C1 segment of cervical spinal cord (tissue), 14 donors: Measurements from ENCODE around the gene AGBL4.
A peak's percentile ranks its signal among the peaks of the same experiment; 100 is the strongest.

Experiments used
- DNase-seq, 14 donors: peaks; one replicate each; lab custom pipeline; 2025; lab: John Stamatoyannopoulos, UW

AGBL4 gene

DNA sequence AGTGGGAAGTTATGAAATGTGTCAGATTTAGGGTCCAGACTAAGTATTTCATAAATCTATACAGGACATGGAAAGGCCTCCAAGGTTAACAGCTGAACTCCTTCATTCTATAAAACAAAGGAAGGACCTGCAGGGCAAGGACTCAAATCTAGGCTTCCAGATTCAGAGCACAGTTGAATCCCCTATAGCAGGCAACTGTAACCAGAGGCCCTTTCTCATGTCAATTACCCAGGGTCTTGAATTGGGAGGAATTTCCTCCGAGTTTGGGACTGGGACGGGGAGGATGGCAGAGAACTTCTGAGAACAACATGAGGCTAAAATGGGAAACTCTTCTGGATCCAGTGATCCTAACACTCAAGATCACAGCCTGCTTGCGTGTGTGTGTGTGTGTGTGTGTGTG is 1134.1 kb downstream of the AGBL4 start:
- DNase-seq, result no peak

- DNase-seq, result no peak
Measured at GRCh38 chr1:48889082-48889481, 1134.7 kb downstream of the AGBL4 start.

DNA sequence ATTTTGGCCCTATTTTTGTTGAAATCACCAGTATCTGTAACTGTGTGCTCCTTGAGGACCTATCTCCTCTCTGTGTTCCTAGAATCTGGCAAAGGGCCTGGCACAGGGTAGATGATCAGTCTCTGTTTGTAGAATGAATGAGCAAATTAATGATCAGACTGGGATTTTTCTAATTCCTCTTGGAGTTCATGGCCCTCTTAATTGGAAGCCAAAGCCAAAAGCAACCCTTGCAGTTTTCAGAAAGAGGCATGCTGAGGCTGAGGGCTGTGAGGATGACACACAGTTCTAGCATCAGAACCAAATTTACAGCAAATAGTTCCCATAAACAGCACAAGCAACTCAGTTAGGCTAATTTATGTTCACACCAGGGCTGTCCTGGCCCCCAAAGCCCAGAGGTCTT is 1136.0 kb downstream of the AGBL4 start:
- DNase-seq, result no peak

- DNase-seq, result no peak
Measured at GRCh38 chr1:48882020-48882419, 1141.7 kb downstream of the AGBL4 start.

GRCh38 chr1:48878191-48878940 is 1145.4 kb downstream of the AGBL4 start:
- DNase-seq, result no peak

- no peak for DNase-seq
Measured at GRCh38 chr1:48876330-48876785, 1147.4 kb downstream of the AGBL4 start.

DNA sequence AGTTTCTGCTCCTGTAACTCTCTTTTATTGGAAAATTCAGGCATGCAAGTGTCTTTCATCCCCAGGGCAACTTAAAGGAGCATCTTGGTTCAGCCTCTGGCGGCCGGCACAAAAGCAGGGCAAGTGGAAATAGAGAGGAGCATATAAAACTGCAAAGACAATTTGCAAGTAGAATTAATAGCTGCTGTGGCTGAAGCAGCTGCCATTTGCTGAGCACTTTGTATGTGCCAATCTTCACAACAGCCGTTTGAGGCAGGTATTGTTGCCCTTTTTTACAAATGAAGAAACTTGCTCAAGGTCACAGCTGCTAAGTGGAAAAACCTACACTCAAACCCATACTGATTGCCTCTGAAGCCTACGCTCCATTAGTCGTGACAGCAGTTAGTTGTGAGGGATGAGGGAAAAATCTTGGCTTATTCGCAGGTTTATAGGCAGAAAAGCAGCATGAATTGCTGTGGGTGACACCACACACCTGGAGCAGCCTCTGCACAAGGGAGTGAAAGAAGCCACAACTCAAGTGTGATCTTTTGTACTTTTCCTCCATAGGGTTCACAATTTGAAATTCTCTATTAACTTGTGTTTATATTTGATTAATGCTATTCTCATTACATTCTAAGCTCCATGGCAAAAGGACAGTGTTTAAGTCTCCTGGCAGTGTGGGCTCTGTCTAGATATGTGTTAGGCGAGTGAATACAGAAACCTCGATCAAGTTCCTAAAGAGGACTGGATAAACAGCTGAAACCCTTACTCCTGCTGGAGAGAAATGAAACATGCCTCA is 1148.0 kb downstream of the AGBL4 start:
- DNase-seq, result no peak

- no peak for DNase-seq
Measured at GRCh38 chr1:48873944-48874343, 1149.8 kb downstream of the AGBL4 start.

- no peak for DNase-seq
Measured at GRCh38 chr1:48870596-48870995, 1153.2 kb downstream of the AGBL4 start.

- DNase-seq, result peak in 1 of 14 donors; percentile 1
Measured at GRCh38 chr1:48869116-48869893, 1154.4 kb downstream of the AGBL4 start.

DNA sequence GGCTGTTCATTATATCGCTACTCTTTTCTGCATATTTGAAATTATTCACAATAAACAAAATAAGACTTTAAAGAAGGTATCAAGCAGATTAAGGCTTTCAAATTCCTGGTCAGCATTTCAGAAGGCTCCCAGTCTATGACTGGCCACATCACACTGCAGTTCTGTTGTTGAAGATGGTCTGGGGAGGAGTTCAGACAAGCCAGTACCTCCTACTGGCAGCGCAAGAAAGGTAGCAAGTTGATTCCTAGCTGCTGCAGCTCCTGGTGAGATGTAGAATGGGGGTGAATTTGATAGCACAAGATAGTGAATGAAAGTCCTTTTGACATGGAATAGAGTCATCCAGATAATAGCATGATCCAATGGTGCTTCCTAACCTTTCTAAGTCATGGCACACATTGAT is 1158.8 kb downstream of the AGBL4 start:
- DNase-seq, result no peak

- DNase-seq, result no peak
Measured at GRCh38 chr1:48859456-48859855, 1164.3 kb downstream of the AGBL4 start.

GRCh38 chr1:48858200-48858920 is 1165.4 kb downstream of the AGBL4 start:
- DNase-seq, result no peak

GRCh38 chr1:48853006-48853405 is 1170.7 kb downstream of the AGBL4 start:
- DNase-seq, result no peak

- no peak for DNase-seq
Measured at GRCh38 chr1:48851638-48852037, 1172.1 kb downstream of the AGBL4 start.

DNA sequence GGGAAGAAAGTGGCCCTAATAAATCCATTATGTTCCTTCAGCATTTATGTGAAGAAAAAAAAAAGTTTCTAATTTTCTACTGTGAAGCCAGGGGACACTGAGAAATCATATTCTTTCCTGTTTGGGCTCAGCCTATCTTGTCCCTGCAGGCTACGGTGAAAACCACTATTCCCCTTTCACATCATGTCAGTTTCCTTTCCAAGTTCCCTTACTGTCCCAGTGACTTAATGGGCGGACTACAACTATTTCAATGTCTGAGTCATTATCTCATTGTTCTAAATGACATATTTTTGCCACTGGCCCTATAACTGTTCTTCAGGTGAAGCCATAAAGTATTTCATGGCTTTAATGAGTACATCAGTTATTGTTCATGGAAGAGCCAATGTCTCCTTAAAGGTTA is 1175.7 kb downstream of the AGBL4 start:
- DNase-seq, result no peak

DNA sequence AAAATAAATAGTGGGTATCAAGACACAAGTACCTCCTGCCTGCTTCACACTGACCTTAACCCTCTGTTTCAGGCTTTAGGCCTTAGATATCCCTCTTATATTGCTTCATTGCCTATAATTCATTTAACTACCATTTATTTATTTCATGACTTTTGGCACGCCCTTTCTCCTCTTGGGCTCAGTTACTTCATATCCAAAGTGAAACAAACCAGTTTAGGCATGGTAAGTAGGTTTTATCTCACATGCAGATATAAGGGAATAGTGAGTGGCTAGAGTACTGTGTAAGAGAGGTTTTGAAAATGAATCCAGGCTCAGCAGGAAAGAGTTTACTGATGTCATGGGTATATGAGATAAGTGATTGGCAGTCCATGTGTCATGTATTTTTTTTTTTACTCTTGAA is 1177.3 kb downstream of the AGBL4 start:
- DNase-seq, result no peak

DNA sequence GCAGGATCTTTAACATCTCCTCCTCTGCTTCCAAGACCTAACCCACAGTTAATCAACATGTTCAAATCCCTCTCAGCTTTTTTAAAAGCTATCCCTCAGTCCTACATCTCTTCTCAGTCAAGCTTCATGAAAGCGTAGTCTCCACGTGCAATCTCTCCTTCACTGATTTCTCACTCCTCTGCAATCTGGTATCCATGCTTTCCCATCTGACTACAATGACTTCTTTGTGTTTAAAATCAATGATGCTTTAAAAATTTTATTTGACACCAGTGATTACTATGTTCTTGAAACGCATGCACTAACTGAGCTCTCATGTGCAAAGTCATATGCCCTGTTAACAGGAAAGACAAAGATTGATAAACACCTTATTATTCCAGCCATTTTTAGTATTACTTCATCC is 1179.6 kb downstream of the AGBL4 start:
- no peak for DNase-seq

- no peak for DNase-seq
Measured at GRCh38 chr1:48841966-48842365, 1181.8 kb downstream of the AGBL4 start.

- no peak for DNase-seq
Measured at GRCh38 chr1:48841461-48841860, 1182.3 kb downstream of the AGBL4 start.

- no peak for DNase-seq
Measured at GRCh38 chr1:48831120-48831978, 1192.4 kb downstream of the AGBL4 start.
